Epidermal melanocyte (primary cell): ENCODE data around the gene NTRK3.

Source experiments
- DNase-seq: peaks from one replicate; pipeline ENCODE4 v3.0.0; 2011; ENCODE audit warnings: low spot score; ENCODE audit not compliant: insufficient read length

NTRK3 gene

GRCh38 chr15:88187195-88187594 is 69.3 kb downstream of the NTRK3 start:
- no peak for DNase-seq

GRCh38 chr15:88185584-88185983 is 71.0 kb downstream of the NTRK3 start:
- DNase-seq, result no peak

GRCh38 chr15:88181613-88182012 is 74.9 kb downstream of the NTRK3 start:
- DNase-seq, result no peak

- no peak for DNase-seq
Observed at GRCh38 chr15:88179562-88179961, 77.0 kb downstream of the NTRK3 start.

GRCh38 chr15:88178631-88179030 is 77.9 kb downstream of the NTRK3 start:
- DNase-seq, result no peak

- DNase-seq, result no peak
Observed at GRCh38 chr15:88177451-88177850, 79.1 kb downstream of the NTRK3 start.

- no peak for DNase-seq
Observed at GRCh38 chr15:88174571-88174970, 82.0 kb downstream of the NTRK3 start.

- no peak for DNase-seq
Observed at GRCh38 chr15:88166082-88166993, 90.2 kb downstream of the NTRK3 start.

GRCh38 chr15:88161636-88162035 is 94.9 kb downstream of the NTRK3 start:
- no peak for DNase-seq

GRCh38 chr15:88155310-88155709 is 101.2 kb downstream of the NTRK3 start:
- no peak for DNase-seq

- no peak for DNase-seq
Observed at GRCh38 chr15:88152672-88153071, 103.9 kb downstream of the NTRK3 start.

GRCh38 chr15:88147760-88148159 is 108.8 kb downstream of the NTRK3 start:
- DNase-seq, result no peak

GRCh38 chr15:88144921-88145653 is 111.5 kb downstream of the NTRK3 start:
- DNase-seq, result no peak

GRCh38 chr15:88142121-88142520 is 114.4 kb downstream of the NTRK3 start:
- DNase-seq, result no peak

- no peak for DNase-seq
Observed at GRCh38 chr15:88141269-88141889, 115.2 kb downstream of the NTRK3 start.

GRCh38 chr15:88140398-88140797 is 116.1 kb downstream of the NTRK3 start:
- DNase-seq, result no peak

GRCh38 chr15:88139936-88140335 is 116.6 kb downstream of the NTRK3 start:
- no peak for DNase-seq

- no peak for DNase-seq
Observed at GRCh38 chr15:88133795-88134194, 122.7 kb downstream of the NTRK3 start.

- no peak for DNase-seq
Observed at GRCh38 chr15:88132499-88132898, 124.0 kb downstream of the NTRK3 start.

GRCh38 chr15:88131937-88132336 is 124.6 kb downstream of the NTRK3 start:
- no peak for DNase-seq

GRCh38 chr15:88127432-88127790 is 129.1 kb downstream of the NTRK3 start:
- no peak for DNase-seq
